ENCODE results near the gene AFF3.
"Not testable (repeated sequence)": the region's sequence is repeated elsewhere in the genome, so short reads cannot be mapped to it uniquely, and the experiment has no call there.

AFF3 gene

GRCh38 chr2:99512181-99512591, 630.2 kb downstream of the AFF3 start:
- Histone ChIP-seq H3K27ac (ENCODE audit: insufficient read depth, low read depth, low read length, poor library complexity, severe bottlenecking) (no peak overlapping the region), H3K4me1 (ENCODE audit: control insufficient read depth, insufficient read depth, low read length) (no peaks in the 10 kb centered on the region), H3K27me3 (ENCODE audit: control insufficient read depth, insufficient read depth, low read length, poor library complexity, severe bottlenecking) (peaks cover 5% of the 10 kb centered on the region), H3K4me3 (ENCODE audit: insufficient read depth, low read depth, low read length) (no peak overlapping the region), H3K36me3 (ENCODE audit: control insufficient read depth, insufficient read depth, low read length) (no peaks in the 10 kb centered on the region), H3K9me3 (ENCODE audit: control insufficient read depth, low read length) (no peaks in the 10 kb centered on the region)
- WGBS, 2 experiments, result 75 to 100% methylated on average over 1 of the region's 1 CpG

GRCh38 chr2:99509387-99509786, 633.0 kb downstream of the AFF3 start:
- Histone ChIP-seq H3K36me3 (ENCODE audit: control insufficient read depth, insufficient read depth, low read length) (no peaks in the 10 kb centered on the region), H3K9me3 (ENCODE audit: control insufficient read depth, low read length) (no peaks in the 10 kb centered on the region), H3K4me1 (ENCODE audit: control insufficient read depth, insufficient read depth, low read length) (no peaks in the 10 kb centered on the region), H3K4me3 (ENCODE audit: insufficient read depth, low read depth, low read length) (no peak overlapping the region), H3K27me3 (ENCODE audit: control insufficient read depth, insufficient read depth, low read length, poor library complexity, severe bottlenecking) (peaks cover 3% of the 10 kb centered on the region), H3K27ac (ENCODE audit: insufficient read depth, low read depth, low read length, poor library complexity, severe bottlenecking) (no peak overlapping the region)
- WGBS, 2 experiments, result 89 to 94% methylated on average over 4 of the region's 4 CpGs

GRCh38 chr2:99507937-99508818, 634.2 kb downstream of the AFF3 start:
- H3K4me1 ChIP-seq (ENCODE audit: control insufficient read depth, insufficient read depth, low read length), result no peaks in the 10 kb centered on the region
- no peak overlapping the region for H3K4me3 ChIP-seq (ENCODE audit: insufficient read depth, low read depth, low read length)
- WGBS, 2 experiments, result 90 to 94% methylated on average over 5 to 7 of the region's 7 CpGs
- H3K36me3 ChIP-seq (ENCODE audit: control insufficient read depth, insufficient read depth, low read length), result no peaks in the 10 kb centered on the region
- H3K27me3 ChIP-seq (ENCODE audit: control insufficient read depth, insufficient read depth, low read length, poor library complexity, severe bottlenecking), result no peaks in the 10 kb centered on the region
- no peaks in the 10 kb centered on the region for H3K9me3 ChIP-seq (ENCODE audit: control insufficient read depth, low read length)
- no peak overlapping the region for H3K27ac ChIP-seq (ENCODE audit: insufficient read depth, low read depth, low read length, poor library complexity, severe bottlenecking)

GRCh38 chr2:99504844-99505584, 637.4 kb downstream of the AFF3 start:
- Histone ChIP-seq H3K36me3 (ENCODE audit: control insufficient read depth, insufficient read depth, low read length) (no peaks in the 10 kb centered on the region), H3K9me3 (ENCODE audit: control insufficient read depth, low read length) (no peaks in the 10 kb centered on the region), H3K4me3 (ENCODE audit: insufficient read depth, low read depth, low read length) (no peak overlapping the region), H3K4me1 (ENCODE audit: control insufficient read depth, insufficient read depth, low read length) (no peaks in the 10 kb centered on the region), H3K27me3 (ENCODE audit: control insufficient read depth, insufficient read depth, low read length, poor library complexity, severe bottlenecking) (no peaks in the 10 kb centered on the region), H3K27ac (ENCODE audit: insufficient read depth, low read depth, low read length, poor library complexity, severe bottlenecking) (no peak overlapping the region)
- WGBS, 2 experiments, result 94 to 100% methylated on average over 3 of the region's 4 CpGs

- H3K27ac ChIP-seq (ENCODE audit: insufficient read depth, low read depth, low read length, poor library complexity, severe bottlenecking); H3K4me3 ChIP-seq (ENCODE audit: insufficient read depth, low read depth, low read length): not testable (repeated sequence)
These were observed 638.6 kb downstream of the AFF3 start for GRCh38 chr2:99503662-99504416.

GRCh38 chr2:99496021-99496420, 646.4 kb downstream of the AFF3 start:
- WGBS, 2 experiments, result 90 to 95% methylated on average over 2 of the region's 2 CpGs
- no peak overlapping the region for H3K27ac ChIP-seq (ENCODE audit: insufficient read depth, low read depth, low read length, poor library complexity, severe bottlenecking)
- H3K4me3 ChIP-seq (ENCODE audit: insufficient read depth, low read depth, low read length), result no peak overlapping the region
- no peaks in the 10 kb centered on the region for H3K9me3 ChIP-seq (ENCODE audit: control insufficient read depth, low read length)
- no peaks in the 10 kb centered on the region for H3K27me3 ChIP-seq (ENCODE audit: control insufficient read depth, insufficient read depth, low read length, poor library complexity, severe bottlenecking)
- no peaks in the 10 kb centered on the region for H3K36me3 ChIP-seq (ENCODE audit: control insufficient read depth, insufficient read depth, low read length)
- no peaks in the 10 kb centered on the region for H3K4me1 ChIP-seq (ENCODE audit: control insufficient read depth, insufficient read depth, low read length)

More at GRCh38 chr2:99503662-99504416, 638.6 kb downstream of the AFF3 start:
- WGBS, 2 experiments, result 93 to 96% methylated on average over 8 of the region's 8 CpGs
- H3K36me3 ChIP-seq (ENCODE audit: control insufficient read depth, insufficient read depth, low read length); H3K4me1 ChIP-seq (ENCODE audit: control insufficient read depth, insufficient read depth, low read length); H3K9me3 ChIP-seq (ENCODE audit: control insufficient read depth, low read length); H3K27me3 ChIP-seq (ENCODE audit: control insufficient read depth, insufficient read depth, low read length, poor library complexity, severe bottlenecking): not testable (repeated sequence)
